Measurements from ENCODE around the gene MDN1. TPM values are rescaled to one million over a fixed set of nuclear protein-coding genes. Genes with fewer than 3 reads are reported as not detected.
"Not testable (repeated sequence)": the region's sequence is repeated elsewhere in the genome, so short reads cannot be mapped to it uniquely, and the experiment has no call there.

The MDN1 gene
- total RNA-seq, 1 donor from 2014 or later, result 51.2 TPM

GRCh38 chr6:89763550-89763949 is 56.0 kb downstream of the MDN1 start:
- DNase-seq (ENCODE audit: low spot score), result no peak

GRCh38 chr6:89758830-89759229 is 60.8 kb downstream of the MDN1 start:
- DNase-seq (ENCODE audit: low spot score), result no peak

GRCh38 chr6:89750338-89750737 is 69.3 kb downstream of the MDN1 start:
- no peak for DNase-seq (ENCODE audit: low spot score)

GRCh38 chr6:89749918-89750317 is 69.7 kb downstream of the MDN1 start:
- no peak for DNase-seq (ENCODE audit: low spot score)

- DNase-seq (ENCODE audit: low spot score), result no peak
Observed at GRCh38 chr6:89745716-89746115, 73.9 kb downstream of the MDN1 start.

GRCh38 chr6:89745096-89745495 is 74.5 kb downstream of the MDN1 start:
- DNase-seq (ENCODE audit: low spot score), result no peak

- DNase-seq (ENCODE audit: low spot score), result no peak
Observed at GRCh38 chr6:89736893-89737292, 82.7 kb downstream of the MDN1 start.

- no peak for DNase-seq (ENCODE audit: low spot score)
Observed at GRCh38 chr6:89734526-89734925, 85.1 kb downstream of the MDN1 start.

- no peak for DNase-seq (ENCODE audit: low spot score)
Observed at GRCh38 chr6:89731924-89732567, 87.5 kb downstream of the MDN1 start.

GRCh38 chr6:89731262-89731661 is 88.3 kb downstream of the MDN1 start:
- DNase-seq (ENCODE audit: low spot score), result not testable (repeated sequence)

GRCh38 chr6:89729818-89730217 is 89.8 kb downstream of the MDN1 start:
- no peak for DNase-seq (ENCODE audit: low spot score)

- DNase-seq (ENCODE audit: low spot score), result no peak
Observed at GRCh38 chr6:89727501-89727900, 92.1 kb downstream of the MDN1 start.

GRCh38 chr6:89724981-89725380 is 94.6 kb downstream of the MDN1 start:
- DNase-seq (ENCODE audit: low spot score), result no peak

- DNase-seq (ENCODE audit: low spot score), result no peak
Observed at GRCh38 chr6:89723046-89723445, 96.5 kb downstream of the MDN1 start.

GRCh38 chr6:89716532-89716931 is 103.1 kb downstream of the MDN1 start:
- DNase-seq (ENCODE audit: low spot score), result no peak

- no peak for DNase-seq (ENCODE audit: low spot score)
Observed at GRCh38 chr6:89711801-89712200, 107.8 kb downstream of the MDN1 start.

GRCh38 chr6:89708316-89708715 is 111.3 kb downstream of the MDN1 start:
- DNase-seq (ENCODE audit: low spot score), result no peak

GRCh38 chr6:89707766-89708165 is 111.8 kb downstream of the MDN1 start:
- DNase-seq (ENCODE audit: low spot score), result no peak

- no peak for DNase-seq (ENCODE audit: low spot score)
Observed at GRCh38 chr6:89706121-89706520, 113.5 kb downstream of the MDN1 start.

- DNase-seq (ENCODE audit: low spot score), result no peak
Observed at GRCh38 chr6:89703292-89703691, 116.3 kb downstream of the MDN1 start.

- DNase-seq (ENCODE audit: low spot score), result no peak
Observed at GRCh38 chr6:89702349-89702748, 117.2 kb downstream of the MDN1 start.

- DNase-seq (ENCODE audit: low spot score), result no peak
Observed at GRCh38 chr6:89695667-89696066, 123.9 kb downstream of the MDN1 start.

- DNase-seq (ENCODE audit: low spot score), result no peak
Observed at GRCh38 chr6:89694428-89694827, 125.2 kb downstream of the MDN1 start.

GRCh38 chr6:89693207-89693606 is 126.4 kb downstream of the MDN1 start:
- no peak for DNase-seq (ENCODE audit: low spot score)

All from ureter (tissue), 1 donor.